GM18870 (cell line): ENCODE results near the gene OLIG1.

Experiments
- ATAC-seq: cut with Tn5 transposase; IDR thresholded peaks from one replicate; pipeline ENCODE4 v1.9.1; 2021; ENCODE audit warnings: moderate library complexity; ENCODE audit not compliant: unreplicated experiment

Gene OLIG1

DNA sequence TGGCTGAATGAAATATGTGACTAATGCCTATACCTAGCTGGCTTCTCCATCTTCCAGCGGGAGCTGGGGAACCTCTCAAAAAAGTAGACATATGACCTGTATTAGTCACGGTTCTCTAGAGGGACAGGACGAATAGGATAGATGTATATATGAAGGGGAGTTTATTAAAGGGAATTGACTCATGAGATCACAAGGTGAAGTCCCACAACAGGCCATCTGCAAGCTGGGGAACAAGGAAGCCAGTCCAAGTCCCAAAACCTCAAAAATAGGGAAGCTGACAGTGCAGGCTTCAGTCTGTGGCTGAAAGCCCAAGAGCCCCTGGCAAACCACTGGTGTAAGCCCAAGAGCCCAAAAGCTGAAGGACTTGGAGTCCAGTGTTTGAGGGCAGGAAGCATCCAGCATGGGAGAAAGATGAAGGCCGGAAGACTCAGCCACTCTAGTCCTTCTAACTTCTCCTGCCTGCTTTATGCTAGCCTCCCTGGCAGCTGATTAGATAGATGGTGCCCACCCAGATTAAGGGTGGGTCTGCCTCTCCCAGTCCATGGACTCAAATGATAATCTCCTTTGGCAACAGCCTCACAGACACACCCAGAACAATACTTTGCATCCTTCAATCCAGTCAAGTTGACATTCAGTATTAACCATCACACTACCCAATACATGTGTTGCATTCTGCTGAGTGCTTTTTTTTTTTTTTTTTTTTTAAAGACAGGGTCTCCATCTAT is 19.6 kb downstream of the OLIG1 start:
- ATAC-seq: no peak

DNA sequence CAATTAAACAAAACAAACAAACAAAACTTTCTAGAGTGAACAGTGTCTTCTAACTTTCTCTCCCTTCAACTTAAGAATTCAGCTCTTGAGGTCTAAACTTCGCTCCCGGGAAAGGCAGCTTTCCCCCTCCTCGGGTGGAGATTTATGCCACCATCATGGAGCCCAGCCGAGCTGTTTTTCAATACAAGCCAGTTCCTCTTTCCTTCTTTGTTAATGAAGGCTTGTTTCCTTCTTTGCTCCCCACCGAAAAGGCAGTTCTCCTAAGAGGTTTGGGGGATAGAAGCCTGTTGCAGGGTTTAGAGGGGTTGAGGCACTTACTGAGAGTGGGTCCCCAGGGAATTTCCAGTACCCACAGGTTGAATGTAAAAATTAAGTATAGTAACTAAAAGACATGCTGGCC is 26.5 kb downstream of the OLIG1 start:
- ATAC-seq: no peak

DNA sequence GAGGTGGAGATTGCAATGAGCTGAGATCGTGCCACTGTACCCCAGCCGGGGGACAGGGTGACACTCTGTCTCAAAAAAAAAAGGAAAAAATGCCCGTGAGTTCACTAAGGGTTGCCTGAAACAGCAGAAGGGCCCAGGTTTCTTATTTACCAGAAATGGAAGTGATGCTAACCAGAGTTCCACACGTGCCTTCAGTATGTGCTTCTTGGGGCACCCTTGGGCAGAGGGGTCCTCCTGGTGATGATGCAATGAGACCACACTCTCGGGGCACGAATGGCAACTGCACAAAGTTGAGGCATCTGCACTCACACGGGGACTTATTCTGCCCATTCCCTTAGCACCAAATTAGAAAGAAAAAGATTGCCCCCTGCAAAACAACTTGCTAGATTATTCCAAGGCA is 29.2 kb downstream of the OLIG1 start:
- no peak for ATAC-seq

DNA sequence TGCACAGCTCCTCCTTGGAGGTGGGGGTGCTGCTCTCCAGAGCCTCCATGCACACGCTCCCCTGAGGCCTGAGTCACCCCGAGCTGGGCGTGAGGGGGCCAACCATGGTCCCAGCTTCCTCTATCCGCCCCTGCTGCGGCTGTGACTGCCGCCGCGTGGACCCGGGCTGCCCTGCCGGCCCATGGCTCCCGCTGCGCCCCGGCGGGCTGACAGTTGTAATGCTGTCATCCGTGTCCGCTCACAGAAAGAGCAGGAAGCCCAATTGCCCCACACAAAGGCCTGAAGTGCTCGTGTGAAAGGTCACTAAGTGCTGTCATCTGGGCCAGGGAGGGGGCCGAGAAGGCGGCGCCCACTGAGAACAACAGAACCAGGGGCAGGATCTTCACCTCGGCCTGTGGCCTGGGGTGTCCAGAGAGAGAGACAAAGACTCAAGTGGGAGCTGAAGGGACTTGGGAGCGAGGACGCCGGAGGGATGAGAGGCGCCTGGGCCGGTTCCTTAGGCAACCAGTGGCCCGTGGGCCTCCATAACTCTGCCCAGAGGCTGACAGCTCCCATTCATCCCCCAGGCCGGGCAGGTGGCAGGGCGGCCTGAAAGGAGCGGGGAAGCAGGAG is 31.5 kb downstream of the OLIG1 start:
- no peak for ATAC-seq

DNA sequence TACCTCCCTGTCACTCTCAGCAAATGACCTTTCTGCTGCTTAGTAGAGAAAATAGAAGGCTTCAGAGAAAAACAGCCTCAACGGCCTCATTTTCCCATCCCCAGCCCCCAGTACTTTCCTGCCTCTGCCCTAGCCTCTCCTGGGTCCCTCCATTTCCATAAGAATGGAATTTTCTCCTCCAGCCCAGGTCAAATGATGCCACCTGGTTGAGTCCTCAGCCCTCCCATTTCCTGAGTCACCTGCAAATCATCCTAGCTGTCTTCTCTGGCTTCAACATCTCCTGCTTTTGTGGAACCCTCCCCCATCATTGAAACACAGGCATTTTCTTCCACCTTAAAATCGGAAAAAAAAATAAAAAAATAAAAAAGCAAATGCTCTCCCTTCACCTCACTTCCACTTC is 35.1 kb downstream of the OLIG1 start:
- no peak for ATAC-seq

DNA sequence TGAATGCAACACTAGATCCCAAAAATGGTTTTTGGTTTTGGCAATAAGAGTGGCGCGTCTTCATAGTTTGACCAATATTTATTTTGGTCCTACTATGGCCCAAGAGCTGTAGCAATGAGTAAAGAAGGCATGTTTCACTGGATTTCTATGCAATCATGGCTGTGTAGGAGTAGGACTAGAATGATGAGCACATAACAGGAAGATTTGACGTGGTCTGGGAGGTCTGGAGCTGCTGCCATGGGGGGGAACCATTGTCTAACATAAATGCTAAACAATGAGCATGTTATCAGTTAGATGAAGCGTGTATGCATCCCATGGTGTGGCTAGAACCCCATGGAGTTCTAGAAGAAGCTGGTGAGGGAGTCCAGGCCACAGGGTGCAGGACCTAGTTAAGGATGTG is 38.3 kb downstream of the OLIG1 start:
- ATAC-seq: no peak

DNA sequence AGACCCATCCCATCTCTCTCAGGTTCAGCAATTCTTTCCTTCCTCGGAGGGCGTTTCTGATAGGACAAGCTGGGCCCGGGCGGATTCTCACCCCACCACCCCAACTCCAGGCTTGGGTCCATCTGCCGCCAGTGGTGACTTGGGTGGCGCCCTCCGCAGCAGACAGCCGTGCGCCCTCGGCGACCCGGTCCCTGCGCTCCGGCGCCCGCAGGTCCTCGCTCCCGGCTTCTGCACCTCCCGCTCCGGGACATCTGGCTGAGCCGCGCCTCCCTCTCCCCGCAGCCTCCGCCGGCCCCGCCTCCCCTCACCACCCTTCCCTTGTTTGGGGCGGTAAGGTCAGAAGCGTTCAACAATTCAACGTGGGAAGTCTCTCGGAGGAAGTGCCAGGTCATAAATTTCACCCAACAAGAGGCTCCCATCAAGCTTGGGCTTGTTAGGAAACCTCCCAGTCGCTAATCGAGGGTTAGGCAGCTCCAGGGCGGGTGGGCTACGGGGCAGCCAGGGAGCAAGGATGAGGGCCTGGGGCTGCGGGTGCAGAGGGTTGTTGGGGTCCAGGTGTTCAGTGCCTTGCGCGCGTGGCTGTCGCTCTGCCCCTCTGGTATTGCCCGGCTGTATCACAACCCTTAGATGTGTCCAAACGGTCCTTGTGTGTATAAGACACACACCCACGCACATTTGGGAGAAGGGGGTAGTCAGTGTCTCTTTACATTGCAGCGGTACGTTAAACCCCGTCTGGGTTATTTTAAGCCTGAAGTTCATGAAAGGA is 39.8 kb downstream of the OLIG1 start:
- no peak for ATAC-seq

DNA sequence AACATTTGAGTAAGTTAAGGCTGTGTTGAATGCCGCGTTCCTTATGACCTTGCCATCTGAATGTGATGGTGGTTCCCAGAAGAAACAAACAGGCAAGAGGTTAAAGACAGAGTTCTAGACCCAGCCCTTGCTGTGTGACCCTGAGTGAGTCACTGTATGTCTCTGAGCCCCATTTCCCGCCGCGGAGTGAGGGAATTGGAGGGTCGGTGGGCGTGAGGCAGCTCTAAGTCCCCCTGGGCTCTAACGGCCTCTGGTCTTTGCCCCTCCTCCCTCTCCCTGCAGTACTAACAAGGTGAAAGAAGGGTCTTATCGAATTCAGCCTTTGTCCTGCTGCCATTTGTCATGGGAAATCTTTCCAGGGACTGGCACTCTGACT is 40.4 kb downstream of the OLIG1 start:
- ATAC-seq: no peak

DNA sequence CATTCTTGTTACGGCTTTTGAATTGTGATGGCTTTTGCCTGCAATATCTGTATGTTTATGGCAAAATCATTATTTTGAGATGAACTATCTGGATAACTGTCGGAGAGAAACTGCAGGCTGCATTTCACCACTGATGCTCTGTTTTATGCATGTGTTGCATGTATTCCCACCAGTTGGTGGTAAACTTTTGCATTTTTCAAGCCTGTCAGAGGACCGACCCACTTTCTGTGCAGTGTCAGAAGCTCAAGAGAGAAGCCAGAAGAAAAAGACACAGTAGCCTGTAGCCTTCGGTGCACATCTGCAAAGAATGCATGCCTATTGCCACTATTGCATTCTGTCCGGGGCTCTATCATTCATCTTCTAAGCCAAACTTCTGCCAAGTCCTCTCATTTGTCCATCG is 41.6 kb downstream of the OLIG1 start:
- no peak for ATAC-seq

DNA sequence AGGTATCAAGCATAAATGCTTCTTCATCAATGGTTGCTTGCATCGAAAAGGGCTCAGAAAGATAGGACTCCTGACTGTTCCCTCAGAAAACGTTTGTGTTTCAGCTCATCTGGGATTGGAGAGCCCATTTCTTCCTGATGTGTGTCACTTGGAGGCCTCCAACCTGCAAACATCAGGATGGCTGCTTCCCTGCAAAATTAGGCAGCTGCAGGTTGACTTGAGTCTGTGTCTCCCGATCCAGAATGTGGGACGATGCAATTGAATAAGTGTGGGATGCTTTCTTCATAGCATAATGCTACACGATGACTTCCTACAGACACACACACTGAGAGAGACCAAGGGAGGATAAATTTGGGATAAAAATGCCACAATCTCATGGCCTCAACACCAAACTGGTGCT is 42.2 kb downstream of the OLIG1 start:
- ATAC-seq: no peak

DNA sequence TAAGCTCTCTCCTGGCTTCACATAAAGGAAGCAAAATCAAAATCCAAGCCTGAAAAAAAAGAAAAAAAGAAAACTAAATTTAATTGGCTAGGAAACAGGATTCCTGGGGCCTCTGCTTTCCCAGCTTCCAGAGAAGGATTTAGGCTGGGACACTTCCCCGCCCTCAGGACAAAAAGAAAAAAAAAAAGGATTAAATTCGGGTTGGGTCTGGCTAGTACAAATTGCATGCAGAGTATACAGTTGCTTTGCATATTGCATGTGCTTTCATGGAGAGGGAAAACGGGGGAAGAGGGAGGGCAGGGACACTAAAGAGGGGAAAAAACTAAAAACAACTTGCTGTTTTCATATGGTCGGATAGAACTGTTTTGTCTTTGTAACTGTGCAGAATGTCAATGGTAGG is 42.7 kb downstream of the OLIG1 start:
- no peak for ATAC-seq

DNA sequence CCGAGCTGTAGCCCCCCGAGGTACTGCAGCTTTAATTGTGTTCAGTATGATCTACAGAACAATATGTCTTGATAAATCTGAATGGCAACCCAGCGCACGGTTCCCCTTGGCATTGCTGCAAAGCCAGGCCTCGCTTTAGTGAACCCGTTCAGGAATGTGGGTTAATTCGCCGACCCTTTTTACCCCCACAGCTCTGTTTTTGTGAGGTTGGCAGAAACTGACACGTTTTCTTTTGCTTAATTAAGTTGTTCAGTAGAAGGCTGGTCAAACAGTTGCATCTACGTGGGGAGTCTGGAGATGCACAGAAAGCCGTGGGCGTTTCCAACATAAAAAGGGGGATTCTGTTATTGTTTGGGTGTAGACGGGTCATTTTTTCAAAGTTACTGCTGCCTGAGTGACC is 43.2 kb downstream of the OLIG1 start:
- no peak for ATAC-seq

DNA sequence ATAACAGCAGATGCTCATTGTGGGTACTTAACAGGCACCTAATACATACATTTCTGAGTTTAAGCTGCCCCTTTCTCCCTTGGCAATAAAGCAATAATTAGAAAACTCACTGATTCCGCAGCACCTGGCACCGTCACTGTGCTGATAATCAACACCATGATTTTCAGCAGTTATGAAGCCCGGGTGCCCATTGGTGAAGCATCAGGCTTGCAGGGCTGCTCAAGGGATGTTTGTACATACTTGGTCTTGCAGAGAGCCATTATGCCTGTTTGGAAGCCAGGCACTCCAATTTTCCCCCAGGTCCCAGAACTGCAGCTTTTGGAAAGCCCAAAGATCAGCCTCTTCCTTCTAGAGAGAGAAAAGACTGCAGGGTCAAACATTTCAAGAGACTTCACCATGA is 44.3 kb downstream of the OLIG1 start:
- no peak for ATAC-seq

DNA sequence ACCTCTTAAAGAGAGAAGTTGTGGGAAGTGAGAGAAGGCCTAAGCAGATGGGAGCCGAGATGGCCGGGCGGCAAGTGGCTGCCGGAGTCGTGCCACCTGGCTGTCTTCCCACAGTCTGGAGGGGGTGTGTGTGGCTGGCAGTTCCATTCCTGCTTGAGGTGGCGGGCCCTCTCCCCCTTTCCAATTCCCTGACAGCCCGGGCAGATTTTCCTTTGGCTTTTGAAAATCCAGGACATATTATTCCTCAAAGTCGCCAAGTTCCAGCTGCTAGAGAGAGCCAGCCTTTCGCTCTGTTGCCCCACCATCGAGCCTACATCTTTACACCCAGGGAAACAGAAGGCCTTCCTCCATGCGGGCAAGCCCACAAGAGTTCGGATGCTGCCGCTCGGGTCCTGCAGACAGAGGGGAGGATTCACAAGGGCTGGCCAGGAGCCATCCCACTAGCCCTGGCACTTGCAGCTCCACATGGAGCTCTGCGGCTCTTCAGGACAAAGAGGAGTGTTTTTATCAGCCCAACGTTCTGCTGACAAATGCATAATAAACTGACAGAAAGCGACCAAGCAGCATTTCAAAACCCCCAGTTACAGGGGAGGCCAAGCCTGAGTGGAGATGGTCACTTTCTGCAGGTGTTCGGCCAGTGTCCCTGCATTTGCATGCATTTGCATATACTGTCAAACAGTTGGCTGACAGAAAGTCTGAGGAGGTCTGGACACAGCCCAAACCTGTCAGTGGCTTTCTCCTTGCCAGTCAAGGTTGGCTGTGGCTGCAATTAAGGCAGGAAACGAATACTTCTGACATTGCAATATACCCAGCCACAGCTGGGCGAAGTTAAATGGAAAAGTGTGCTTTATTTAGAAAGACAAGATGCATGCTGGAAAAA is 45.9 kb downstream of the OLIG1 start:
- ATAC-seq: no peak

DNA sequence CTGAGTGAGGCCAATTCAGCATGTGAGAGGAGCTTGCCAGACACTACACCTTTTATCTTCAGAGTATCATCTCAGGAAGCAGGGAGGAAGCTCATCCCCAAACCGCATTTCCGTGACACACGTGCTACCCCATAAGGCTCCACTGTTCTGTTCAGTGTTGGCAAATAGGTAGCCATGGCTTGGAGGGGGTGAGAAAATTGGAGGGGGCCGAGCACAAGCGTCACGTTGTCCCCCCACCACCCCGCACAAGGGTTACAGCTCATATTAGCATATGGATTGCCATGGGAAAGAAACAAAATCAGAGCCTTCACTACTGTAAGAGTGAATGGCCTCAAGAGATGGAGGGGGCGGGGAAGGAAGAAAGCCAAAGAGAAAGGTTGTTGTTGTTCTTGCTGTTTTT is 46.7 kb downstream of the OLIG1 start:
- ATAC-seq: no peak

DNA sequence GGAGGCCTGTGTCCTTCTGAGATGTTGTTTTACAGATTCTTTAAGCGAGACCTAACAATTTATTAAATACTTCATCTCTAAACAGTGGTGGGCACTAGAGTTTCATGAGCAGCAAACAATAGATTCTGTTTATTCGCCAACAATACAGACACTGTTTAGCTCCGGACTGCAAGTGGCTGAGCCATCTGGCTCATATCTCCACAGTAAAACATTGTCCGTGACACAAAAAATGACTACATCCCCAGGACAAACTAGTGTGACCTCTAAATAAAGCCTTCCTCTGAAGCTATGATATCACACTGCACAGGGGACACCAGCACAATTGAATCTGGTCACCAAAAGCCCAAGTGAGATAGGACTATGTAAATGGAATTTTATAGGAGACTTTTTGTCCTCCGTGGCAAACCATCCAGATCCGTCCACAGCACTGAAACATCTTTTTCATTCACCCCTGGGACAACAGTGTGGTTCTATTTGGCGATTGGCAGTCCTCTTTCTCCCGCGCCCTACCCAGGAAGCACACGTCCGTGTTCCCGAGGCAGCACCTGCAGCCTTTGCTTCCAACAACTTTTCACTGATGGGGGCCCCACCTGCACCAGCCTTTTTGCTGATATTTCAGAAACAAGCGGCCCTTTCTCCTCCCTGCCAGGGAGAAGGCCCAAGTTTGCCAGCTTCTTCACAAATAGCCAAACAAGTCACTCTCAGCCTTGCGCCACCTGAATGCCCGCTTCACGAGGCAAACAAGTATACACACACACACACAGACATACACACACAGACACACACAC is 47.4 kb downstream of the OLIG1 start:
- ATAC-seq: no peak
